GM21526 (cell line): ENCODE data around the gene RYR2.

ENCODE experiments used
- ATAC-seq: cut with Tn5 transposase; IDR thresholded peaks from one replicate; pipeline ENCODE4 v1.9.1; 2021; ENCODE audit warnings: moderate library complexity; ENCODE audit not compliant: unreplicated experiment, low FRiP score

RYR2 gene

GRCh38 chr1:237186675-237187074 is 144.7 kb downstream of the RYR2 start:
- no peak for ATAC-seq

GRCh38 chr1:237187842-237188241 is 145.9 kb downstream of the RYR2 start:
- ATAC-seq: no peak

GRCh38 chr1:237191403-237191802 is 149.4 kb downstream of the RYR2 start:
- no peak for ATAC-seq

GRCh38 chr1:237197470-237198425 is 155.8 kb downstream of the RYR2 start:
- no peak for ATAC-seq

- ATAC-seq: no peak
Measured at GRCh38 chr1:237199026-237199425, 157.0 kb downstream of the RYR2 start.

GRCh38 chr1:237201155-237201554 is 159.2 kb downstream of the RYR2 start:
- ATAC-seq: no peak

GRCh38 chr1:237204841-237205240 is 162.9 kb downstream of the RYR2 start:
- no peak for ATAC-seq

- no peak for ATAC-seq
Measured at GRCh38 chr1:237205400-237206064, 163.5 kb downstream of the RYR2 start.

GRCh38 chr1:237206065-237206414 is 164.1 kb downstream of the RYR2 start:
- ATAC-seq: no peak

GRCh38 chr1:237211031-237211430 is 169.0 kb downstream of the RYR2 start:
- no peak for ATAC-seq

- no peak for ATAC-seq
Measured at GRCh38 chr1:237211540-237211939, 169.6 kb downstream of the RYR2 start.

- no peak for ATAC-seq
Measured at GRCh38 chr1:237219751-237220642, 178.0 kb downstream of the RYR2 start.

- no peak for ATAC-seq
Measured at GRCh38 chr1:237223419-237223818, 181.4 kb downstream of the RYR2 start.

GRCh38 chr1:237226177-237226944 is 184.4 kb downstream of the RYR2 start:
- ATAC-seq: no peak

GRCh38 chr1:237227476-237227875 is 185.5 kb downstream of the RYR2 start:
- ATAC-seq: no peak

- ATAC-seq: no peak
Measured at GRCh38 chr1:237228421-237228820, 186.4 kb downstream of the RYR2 start.

- no peak for ATAC-seq
Measured at GRCh38 chr1:237229333-237229732, 187.3 kb downstream of the RYR2 start.

- no peak for ATAC-seq
Measured at GRCh38 chr1:237232501-237232900, 190.5 kb downstream of the RYR2 start.

GRCh38 chr1:237235091-237235490 is 193.1 kb downstream of the RYR2 start:
- ATAC-seq: no peak

- ATAC-seq: no peak
Measured at GRCh38 chr1:237237721-237238120, 195.7 kb downstream of the RYR2 start.
